ENCODE results near the gene SNX3.
A peak's percentile ranks its signal among the peaks of the same experiment; 100 is the strongest.

Gene SNX3

GRCh38 chr6:108171918-108172516 lies 88.8 kb downstream of the SNX3 start:
- TF ChIP-seq, protein P1, sequence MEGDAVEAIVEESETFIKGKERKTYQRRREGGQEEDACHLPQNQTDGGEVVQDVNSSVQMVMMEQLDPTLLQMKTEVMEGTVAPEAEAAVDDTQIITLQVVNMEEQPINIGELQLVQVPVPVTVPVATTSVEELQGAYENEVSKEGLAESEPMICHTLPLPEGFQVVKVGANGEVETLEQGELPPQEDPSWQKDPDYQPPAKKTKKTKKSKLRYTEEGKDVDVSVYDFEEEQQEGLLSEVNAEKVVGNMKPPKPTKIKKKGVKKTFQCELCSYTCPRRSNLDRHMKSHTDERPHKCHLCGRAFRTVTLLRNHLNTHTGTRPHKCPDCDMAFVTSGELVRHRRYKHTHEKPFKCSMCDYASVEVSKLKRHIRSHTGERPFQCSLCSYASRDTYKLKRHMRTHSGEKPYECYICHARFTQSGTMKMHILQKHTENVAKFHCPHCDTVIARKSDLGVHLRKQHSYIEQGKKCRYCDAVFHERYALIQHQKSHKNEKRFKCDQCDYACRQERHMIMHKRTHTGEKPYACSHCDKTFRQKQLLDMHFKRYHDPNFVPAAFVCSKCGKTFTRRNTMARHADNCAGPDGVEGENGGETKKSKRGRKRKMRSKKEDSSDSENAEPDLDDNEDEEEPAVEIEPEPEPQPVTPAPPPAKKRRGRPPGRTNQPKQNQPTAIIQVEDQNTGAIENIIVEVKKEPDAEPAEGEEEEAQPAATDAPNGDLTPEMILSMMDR (IDR thresholded peaks at IDR 0.05; ENCODE audit: low read length, missing control alignments): no peak
- H3K4me3 ChIP-seq (replicated peaks; ENCODE audit: low read depth, low read length): no peak overlapping the region
- DNase-seq (ENCODE audit: low read depth): no peak

DNA sequence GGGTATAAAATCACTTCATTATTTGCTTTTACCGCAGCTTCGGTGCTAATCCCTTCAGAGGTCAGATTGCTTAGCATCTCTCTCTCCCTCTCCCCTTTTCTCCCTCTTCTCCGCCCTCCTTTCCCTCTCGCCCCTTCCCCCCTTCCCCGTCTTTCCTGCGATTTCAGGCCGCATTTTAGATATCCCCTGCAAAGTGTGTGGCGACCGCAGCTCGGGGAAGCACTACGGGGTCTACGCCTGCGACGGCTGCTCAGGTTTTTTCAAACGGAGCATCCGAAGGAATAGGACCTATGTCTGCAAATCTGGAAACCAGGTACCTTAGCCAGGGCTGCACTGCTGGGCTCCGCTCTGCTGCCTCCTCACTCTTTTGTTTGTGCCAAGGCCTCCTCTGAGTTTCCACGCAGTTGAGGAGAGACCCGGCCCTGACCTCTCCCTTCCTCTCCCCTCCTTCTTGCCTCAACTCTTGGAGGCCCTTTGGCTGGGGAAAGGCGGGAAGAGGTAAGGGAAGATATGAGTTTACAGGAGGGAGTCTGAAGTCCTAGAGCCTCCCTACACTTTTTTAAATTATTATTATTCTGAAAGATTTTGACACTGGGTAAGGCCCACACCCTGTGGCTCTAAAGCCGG lies 89.4 kb downstream of the SNX3 start:
- no peak overlapping the region for H3K4me3 ChIP-seq (replicated peaks; ENCODE audit: low read depth, low read length)
- DNase-seq (ENCODE audit: low read depth): no peak
- TF ChIP-seq, protein P1 (IDR thresholded peaks at IDR 0.05; ENCODE audit: low read length, missing control alignments): no peak

- no peak overlapping the region for H3K4me3 ChIP-seq (replicated peaks; ENCODE audit: low read depth, low read length)
- TF ChIP-seq, protein P1 (IDR thresholded peaks at IDR 0.05; ENCODE audit: low read length, missing control alignments): no peak
Measured at GRCh38 chr6:108170332-108171290, 90.2 kb downstream of the SNX3 start.

DNA sequence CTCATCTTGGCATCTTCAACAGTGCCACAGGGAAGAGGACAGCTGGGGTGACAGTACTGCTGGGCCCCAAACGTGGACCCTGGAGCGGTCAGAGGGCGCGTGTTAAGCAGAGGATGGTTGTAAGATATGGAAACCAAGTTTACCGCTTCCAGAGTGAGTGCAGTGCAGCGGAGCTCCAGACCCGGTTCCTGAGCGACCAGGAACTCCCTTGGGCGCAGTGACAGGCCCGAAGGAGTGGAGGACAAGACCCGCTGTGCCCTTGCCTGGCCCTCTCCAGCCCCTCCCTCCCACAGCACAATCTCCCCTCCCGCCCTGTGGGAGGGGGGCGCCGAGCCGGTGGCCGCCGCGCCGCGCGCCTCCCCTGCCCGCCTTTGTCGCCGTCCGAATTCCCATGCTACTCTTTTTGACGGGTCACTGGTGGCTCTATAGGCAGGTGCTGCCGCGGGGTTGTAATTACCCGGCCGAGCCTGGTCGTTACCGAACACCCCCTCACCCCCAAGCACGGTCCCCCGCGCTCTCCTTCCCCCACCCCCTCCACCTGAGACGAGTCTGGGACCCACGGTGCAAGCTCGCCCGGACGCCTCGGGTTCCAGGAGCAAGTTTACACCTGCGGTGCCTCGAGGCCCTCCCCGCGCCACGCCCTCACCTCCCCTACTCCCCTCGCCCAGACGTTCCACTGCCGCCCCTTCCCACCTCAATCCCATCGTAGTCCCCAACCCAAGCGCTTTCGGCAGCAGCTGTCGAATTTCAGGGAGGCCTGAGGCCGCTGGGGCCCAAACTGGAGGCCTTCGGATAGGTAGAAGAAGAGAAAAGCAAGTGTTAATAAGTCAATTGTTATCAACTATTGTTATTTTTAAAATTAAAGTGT lies 91.1 kb downstream of the SNX3 start:
- TF ChIP-seq, protein P1 (IDR thresholded peaks at IDR 0.05; ENCODE audit: low read length, missing control alignments): no peak
- H3K4me3 ChIP-seq (replicated peaks; ENCODE audit: low read depth, low read length): no peak overlapping the region
- DNase-seq (ENCODE audit: low read depth): no peak

More at GRCh38 chr6:108170332-108171290, 90.2 kb downstream of the SNX3 start:
- DNase-seq (ENCODE audit: low read depth): no peak

DNA sequence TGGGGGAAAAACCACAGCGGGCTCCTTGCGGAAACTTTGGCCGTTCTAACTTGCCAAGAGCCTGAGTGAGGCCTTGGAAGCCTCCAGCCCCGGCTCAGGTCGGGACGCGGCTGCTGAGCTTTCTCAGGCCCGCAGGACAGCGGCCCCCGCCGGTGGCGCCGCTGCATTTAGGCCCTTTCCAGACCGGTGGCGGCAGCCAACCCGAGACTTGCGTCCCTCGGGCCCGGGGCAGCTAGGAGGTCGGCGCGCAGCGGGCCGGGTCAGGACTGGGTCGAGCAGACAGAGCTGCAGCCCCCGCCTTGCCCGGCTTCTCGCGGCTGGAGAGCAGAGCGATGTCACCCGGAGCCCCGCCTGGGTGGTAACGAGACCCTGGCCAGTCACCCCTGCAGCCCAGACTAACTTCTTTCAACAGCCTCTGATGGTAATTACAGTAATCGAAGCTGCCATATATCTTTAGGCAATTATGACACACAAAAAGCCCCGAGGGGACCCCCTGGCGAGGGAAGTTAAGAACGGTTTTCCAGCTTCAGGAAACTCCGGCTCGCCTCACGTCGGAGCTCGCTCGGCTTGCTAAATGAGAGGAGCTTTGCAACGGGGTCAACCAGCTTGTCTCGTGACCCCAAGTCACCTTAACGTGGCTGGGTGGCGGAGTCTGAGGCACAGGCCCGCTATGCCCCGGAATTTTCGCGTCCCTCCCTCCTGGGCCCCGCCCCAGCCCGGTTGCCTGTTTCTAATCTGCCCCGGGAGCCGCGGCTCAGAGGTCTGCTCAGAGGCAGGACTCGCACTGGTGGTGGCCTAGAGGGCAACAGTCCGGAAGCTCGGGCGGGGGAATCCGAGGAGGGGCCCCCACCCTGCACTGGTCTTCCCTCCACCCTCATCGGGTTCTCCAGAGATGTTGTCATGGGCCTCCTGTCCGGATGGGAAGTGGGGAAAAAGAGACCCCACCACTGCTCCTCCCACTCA lies 92.1 kb downstream of the SNX3 start:
- peak; percentile 22 for DNase-seq (ENCODE audit: low read depth)
- no peak overlapping the region for H3K4me3 ChIP-seq (replicated peaks; ENCODE audit: low read depth, low read length)

More for the DNA sequence above, 92.1 kb downstream of the SNX3 start:
- TF ChIP-seq, protein P1 (IDR thresholded peaks at IDR 0.05; ENCODE audit: low read length, missing control alignments): peak; percentile 18

Data from fibroblast of pulmonary artery (primary cell).